ENCODE measurements around the gene EEA1. TPM values are rescaled to one million over a fixed set of nuclear protein-coding genes. Genes with fewer than 3 reads are reported as not detected.

Gene EEA1
- total RNA-seq, 4 donors from 2014 or later = 18.6 to 28.7 (median 20.8) TPM

DNA sequence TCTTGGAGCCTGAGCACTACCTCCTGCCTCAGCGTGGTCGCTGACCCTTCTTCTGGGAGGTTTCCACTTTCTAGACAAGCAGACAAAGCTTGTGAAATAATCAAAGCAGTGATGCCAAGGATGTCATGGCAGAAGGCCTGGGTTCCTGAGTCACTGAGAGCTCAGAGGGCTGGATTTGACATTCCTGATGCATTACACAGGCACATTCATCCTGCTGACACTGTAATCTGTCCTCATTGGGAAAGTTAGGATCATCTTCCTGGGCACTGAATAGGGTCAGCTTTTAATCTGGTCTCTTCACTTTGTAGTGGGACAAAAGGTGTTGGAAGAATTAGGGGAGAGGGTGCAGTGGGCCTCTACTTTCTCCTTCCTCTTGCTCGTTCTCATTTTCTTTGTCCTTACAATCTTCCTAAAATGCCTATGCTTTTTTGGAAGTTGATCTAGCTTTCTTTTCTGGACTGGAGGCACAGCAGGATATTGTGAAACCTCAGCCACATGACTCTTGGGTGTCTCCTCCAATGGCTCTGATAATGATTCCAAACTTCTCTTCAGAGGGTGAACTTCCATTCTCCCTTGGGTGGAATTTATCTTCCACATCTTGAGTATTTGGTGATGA lies 29.6 kb downstream of the EEA1 start:
- H3K9me3 ChIP-seq = no peaks in the 10 kb centered on the region
- in situ Hi-C loops (cut with MboI; ENCODE audit: low sequenced_read_pairs in 4 of 4) (no loop called here), intact Hi-C loops (cut with DNase I; ENCODE audit: low total_unique reads) (no loop called here)
- H3K4me3 ChIP-seq = peak overlapping the region; percentile 0 to 37 (median 21)
- TF ChIP-seq POLR2A (IDR thresholded peaks at IDR 0.05) = no peak
- no peaks in the 10 kb centered on the region for H3K36me3 ChIP-seq
- peak overlapping the region; percentile 83 to 94 (median 86) for H3K27ac ChIP-seq
- H3K4me1 ChIP-seq = peaks cover 23 to 25% of the 10 kb centered on the region in 2 donors
- ATAC-seq (peak; percentile 99 to 100), DNase-seq (peak; percentile 88 to 96)
- no peaks in the 10 kb centered on the region for H3K27me3 ChIP-seq

DNA sequence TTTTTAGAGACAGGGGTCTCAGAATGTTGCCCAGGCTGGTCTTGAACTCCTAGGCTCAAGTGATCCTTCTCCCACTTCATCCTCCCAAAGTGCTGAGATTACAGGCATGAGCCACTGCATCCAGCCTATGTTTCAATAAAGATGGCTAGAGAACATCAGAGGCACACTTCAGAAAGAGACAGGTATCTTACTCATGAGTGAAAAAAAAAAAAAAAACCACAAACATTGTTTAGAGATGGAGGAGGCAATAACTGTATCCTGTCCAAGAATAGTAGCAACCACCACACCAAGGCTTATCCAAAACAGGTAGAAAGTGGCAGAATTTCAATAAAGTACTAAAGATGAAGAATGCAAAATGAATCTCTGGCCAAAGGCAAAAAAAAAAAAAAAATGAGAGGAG lies 30.3 kb downstream of the EEA1 start:
- in situ Hi-C loops (cut with MboI; ENCODE audit: low sequenced_read_pairs in 4 of 4) = no loop called here
- no peak for TF ChIP-seq CTCF (IDR thresholded peaks at IDR 0.05 in 4 of 5, conservative IDR thresholded peaks at IDR 0.05 in 1 of 5)

DNA sequence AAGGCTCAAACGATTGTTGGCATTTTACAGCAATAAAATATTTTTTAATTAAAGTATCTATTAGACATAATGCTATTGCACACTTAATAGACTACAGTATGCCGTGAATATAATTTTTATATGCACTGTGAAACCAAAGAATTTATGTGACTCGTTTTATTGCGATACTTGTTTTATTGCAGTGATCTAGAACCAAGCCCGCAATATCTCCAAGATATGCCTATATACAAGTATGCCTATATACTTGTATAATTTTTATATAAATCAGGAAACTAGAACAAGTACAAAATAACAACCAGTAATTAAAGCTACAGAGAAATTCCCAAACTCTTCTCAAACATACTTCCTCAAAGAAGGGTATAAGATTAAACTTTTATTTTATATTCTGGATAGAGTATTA lies 31.3 kb downstream of the EEA1 start:
- Histone ChIP-seq H3K27ac (peak overlapping the region in 2 of 4 donors; percentile 83 to 94), H3K36me3 (no peaks in the 10 kb centered on the region), H3K4me1 (peaks cover 23 to 30% of the 10 kb centered on the region in 2 donors), H3K27me3 (no peaks in the 10 kb centered on the region), H3K9me3 (no peaks in the 10 kb centered on the region), H3K4me3 (no peak overlapping the region)
- no peak for ATAC-seq
- in situ Hi-C loops (cut with MboI; ENCODE audit: low sequenced_read_pairs in 4 of 4) (no loop called here), intact Hi-C loops (cut with DNase I; ENCODE audit: low total_unique reads) (no loop called here)
- DNase-seq = no peak
- no peak for TF ChIP-seq POLR2A (IDR thresholded peaks at IDR 0.05)
- TF ChIP-seq CTCF (IDR thresholded peaks at IDR 0.05 in 4 of 5, conservative IDR thresholded peaks at IDR 0.05 in 1 of 5) = no peak

More for the DNA sequence above, 30.3 kb downstream of the EEA1 start:
- Histone ChIP-seq H3K4me3 (no peak overlapping the region), H3K27me3 (no peaks in the 10 kb centered on the region), H3K27ac (peak overlapping the region; percentile 83 to 94 (median 86)), H3K36me3 (no peaks in the 10 kb centered on the region), H3K4me1 (peaks cover 23 to 30% of the 10 kb centered on the region in 2 donors), H3K9me3 (no peaks in the 10 kb centered on the region)
- intact Hi-C loops (cut with DNase I; ENCODE audit: low total_unique reads) = no loop called here
- DNase-seq (no peak), ATAC-seq (no peak)

GRCh38 chr12:92890601-92891106 lies 38.4 kb downstream of the EEA1 start:
- Histone ChIP-seq H3K9me3 (no peaks in the 10 kb centered on the region), H3K4me3 (no peak overlapping the region), H3K36me3 (peaks cover 0 to 7% of the 10 kb centered on the region in 2 donors), H3K27ac (no peak overlapping the region), H3K4me1 (peaks cover 0 to 6% of the 10 kb centered on the region in 2 donors), H3K27me3 (no peaks in the 10 kb centered on the region)
- intact Hi-C loops (cut with DNase I; ENCODE audit: low total_unique reads) = no loop called here
- TF ChIP-seq CTCF (IDR thresholded peaks at IDR 0.05 in 4 of 5, conservative IDR thresholded peaks at IDR 0.05 in 1 of 5) = no peak
- no peak for TF ChIP-seq POLR2A (IDR thresholded peaks at IDR 0.05)
- in situ Hi-C loops (cut with MboI; ENCODE audit: low sequenced_read_pairs in 4 of 4) = no loop called here
- DNase-seq (no peak), ATAC-seq (no peak)

GRCh38 chr12:92886131-92886530 lies 43.0 kb downstream of the EEA1 start:
- in situ Hi-C loops (cut with MboI; ENCODE audit: low sequenced_read_pairs in 4 of 4) = no loop called here
- no peaks in the 10 kb centered on the region for H3K27me3 ChIP-seq
- H3K9me3 ChIP-seq = no peaks in the 10 kb centered on the region
- TF ChIP-seq POLR2A (IDR thresholded peaks at IDR 0.05) = no peak
- no peak for TF ChIP-seq CTCF (IDR thresholded peaks at IDR 0.05 in 4 of 5, conservative IDR thresholded peaks at IDR 0.05 in 1 of 5)
- H3K4me1 ChIP-seq = no peaks in the 10 kb centered on the region
- no peak overlapping the region for H3K4me3 ChIP-seq
- ATAC-seq = no peak
- intact Hi-C loops (cut with DNase I; ENCODE audit: low total_unique reads) = no loop called here
- no peak for DNase-seq
- H3K27ac ChIP-seq = no peak overlapping the region
- peaks cover 0 to 7% of the 10 kb centered on the region in 2 donors for H3K36me3 ChIP-seq

Data from gastrocnemius medialis (tissue), 4 donors.